ENCODE results near the gene FREM2.

FREM2 gene

GRCh38 chr13:38821770-38822551 lies 135.1 kb downstream of the FREM2 start:
- no peak for TF ChIP-seq FOXP2 (optimal IDR thresholded peaks at IDR 0.05; ENCODE audit: borderline replicate concordance, extremely low read depth, extremely low read length, insufficient read depth)
- TF ChIP-seq POLR2AphosphoS5 (IDR thresholded peaks at IDR 0.05; ENCODE audit: low read depth, low read length): no peak

GRCh38 chr13:38824342-38824741 lies 137.5 kb downstream of the FREM2 start:
- TF ChIP-seq REST (IDR thresholded peaks at IDR 0.05; ENCODE audit: insufficient read depth in 1 of 2, low read depth in 2 of 2, low read length in 2 of 2) (no peak), POLR2AphosphoS5 (IDR thresholded peaks at IDR 0.05; ENCODE audit: low read depth, low read length) (no peak), SIN3A (IDR thresholded peaks at IDR 0.05; ENCODE audit: borderline replicate concordance, insufficient read depth, low read length) (no peak), FOXP2 (optimal IDR thresholded peaks at IDR 0.05; ENCODE audit: borderline replicate concordance, extremely low read depth, extremely low read length, insufficient read depth) (no peak), TAF1 (IDR thresholded peaks at IDR 0.05; ENCODE audit: borderline replicate concordance, insufficient read depth, low read length) (no peak)

GRCh38 chr13:38826182-38826813 lies 139.4 kb downstream of the FREM2 start:
- TF ChIP-seq POLR2AphosphoS5 (IDR thresholded peaks at IDR 0.05; ENCODE audit: low read depth, low read length) (no peak), SIN3A (IDR thresholded peaks at IDR 0.05; ENCODE audit: borderline replicate concordance, insufficient read depth, low read length) (no peak), TAF1 (IDR thresholded peaks at IDR 0.05; ENCODE audit: borderline replicate concordance, insufficient read depth, low read length) (no peak), FOXP2 (optimal IDR thresholded peaks at IDR 0.05; ENCODE audit: borderline replicate concordance, extremely low read depth, extremely low read length, insufficient read depth) (no peak), REST (IDR thresholded peaks at IDR 0.05; ENCODE audit: insufficient read depth in 1 of 2, low read depth in 2 of 2, low read length in 2 of 2) (no peak)

GRCh38 chr13:38830442-38831045 lies 143.7 kb downstream of the FREM2 start:
- TF ChIP-seq FOXP2 (optimal IDR thresholded peaks at IDR 0.05; ENCODE audit: borderline replicate concordance, extremely low read depth, extremely low read length, insufficient read depth) (no peak), SIN3A (IDR thresholded peaks at IDR 0.05; ENCODE audit: borderline replicate concordance, insufficient read depth, low read length) (no peak), POLR2AphosphoS5 (IDR thresholded peaks at IDR 0.05; ENCODE audit: low read depth, low read length) (no peak), TAF1 (IDR thresholded peaks at IDR 0.05; ENCODE audit: borderline replicate concordance, insufficient read depth, low read length) (no peak), REST (IDR thresholded peaks at IDR 0.05; ENCODE audit: insufficient read depth in 1 of 2, low read depth in 2 of 2, low read length in 2 of 2) (no peak)

GRCh38 chr13:38844581-38844980 lies 157.7 kb downstream of the FREM2 start:
- TF ChIP-seq REST (IDR thresholded peaks at IDR 0.05; ENCODE audit: insufficient read depth in 1 of 2, low read depth in 2 of 2, low read length in 2 of 2): no peak
- no peak for TF ChIP-seq TAF1 (IDR thresholded peaks at IDR 0.05; ENCODE audit: borderline replicate concordance, insufficient read depth, low read length)
- no peak for TF ChIP-seq SIN3A (IDR thresholded peaks at IDR 0.05; ENCODE audit: borderline replicate concordance, insufficient read depth, low read length)
- no peak for TF ChIP-seq POLR2AphosphoS5 (IDR thresholded peaks at IDR 0.05; ENCODE audit: low read depth, low read length)
- no peak for TF ChIP-seq FOXP2 (optimal IDR thresholded peaks at IDR 0.05; ENCODE audit: borderline replicate concordance, extremely low read depth, extremely low read length, insufficient read depth)
